HEK293 (cell line): Measurements from ENCODE around the gene PRIMA1.

Experiments used
- CTCF ChIP-seq: fragments of 450-650 bp; formaldehyde crosslinking; IDR thresholded peaks from 2 replicates; pipeline ENCODE4 v1.5.1; 2016; ENCODE audit warnings: missing biosample characterization, missing genetic modification characterization
- KLF7 ChIP-seq: fragments of 450-650 bp; formaldehyde crosslinking; IDR thresholded peaks from 2 replicates; pipeline ENCODE4 v1.5.1; 2016; ENCODE audit warnings: missing biosample characterization, missing genetic modification characterization, borderline replicate concordance
- ZBTB26 ChIP-seq: fragments of 450-650 bp; formaldehyde crosslinking; optimal IDR thresholded peaks from 2 replicates; pipeline ENCODE3; 2016; ENCODE audit warnings: missing biosample characterization, mild to moderate bottlenecking, missing genetic modification characterization
- ZFP37 ChIP-seq: fragments of 450-650 bp; formaldehyde crosslinking; IDR thresholded peaks from 2 replicates; pipeline ENCODE4 v1.5.1; 2016; ENCODE audit warnings: missing biosample characterization, missing genetic modification characterization
- ZNF335 ChIP-seq: fragments of 450-650 bp; formaldehyde crosslinking; conservative IDR thresholded peaks from 2 replicates; pipeline ENCODE4 v1.5.1; 2016; ENCODE audit warnings: missing biosample characterization, missing genetic modification characterization
- ZNF366 ChIP-seq: fragments of 450-650 bp; formaldehyde crosslinking; conservative IDR thresholded peaks from 2 replicates; pipeline ENCODE4 v1.5.1; 2016; ENCODE audit warnings: missing biosample characterization, missing genetic modification characterization
- ZNF747 ChIP-seq: fragments of 450-650 bp; formaldehyde crosslinking; IDR thresholded peaks from 2 replicates; pipeline ENCODE4 v1.5.1; 2016; ENCODE audit warnings: missing biosample characterization, missing genetic modification characterization

GRCh38 chr14:93824076-93824475 is 35.8 kb upstream of the PRIMA1 start:
- TF ChIP-seq ZNF747 (tag by site-specific recombination) (no peak), ZFP37 (no peak), KLF7 (no peak), CTCF (tag by site-specific recombination) (no peak), ZNF366 (no peak), ZNF335 (tag by site-specific recombination) (no peak), ZBTB26 (tag by site-specific recombination) (no peak)
